Glutamatergic neuron (in vitro differentiated cells): Measurements from ENCODE around the gene LRP1B. TPM values are rescaled to one million over a fixed set of nuclear protein-coding genes. Genes with fewer than 3 reads are reported as not detected.

Source experiments
- DNase-seq: peaks from one replicate; pipeline ENCODE4 v3.0.0; 2022
- H3K27ac Mint-ChIP-seq: one replicate; pipeline ENCODE4 v1.8.0; 2020; ENCODE audit warnings: mild to moderate bottlenecking, mixed read lengths, inconsistent platforms; ENCODE audit not compliant: unreplicated experiment
- H3K27me3 Mint-ChIP-seq: one replicate; pipeline ENCODE4 v1.8.0; 2020; ENCODE audit warnings: mild to moderate bottlenecking, moderate library complexity, mixed read lengths, inconsistent platforms; ENCODE audit not compliant: unreplicated experiment
- H3K36me3 Mint-ChIP-seq: one replicate; pipeline ENCODE4 v1.8.0; 2020; ENCODE audit warnings: mild to moderate bottlenecking, mixed read lengths, inconsistent platforms; ENCODE audit not compliant: unreplicated experiment
- H3K4me1 Mint-ChIP-seq: one replicate; pipeline ENCODE4 v1.8.0; 2020; ENCODE audit warnings: mild to moderate bottlenecking, low read depth, mixed read lengths, inconsistent platforms; ENCODE audit not compliant: unreplicated experiment
- H3K4me3 Mint-ChIP-seq: one replicate; pipeline ENCODE4 v1.8.0; 2020; ENCODE audit warnings: mild to moderate bottlenecking, mixed read lengths, inconsistent platforms; ENCODE audit not compliant: unreplicated experiment
- H3K9me3 Mint-ChIP-seq: one replicate; pipeline ENCODE4 v1.8.0; 2020; ENCODE audit warnings: mild to moderate bottlenecking, moderate library complexity, mixed read lengths, inconsistent platforms; ENCODE audit not compliant: unreplicated experiment
- CTCF ChIP-seq: fragments of 200-600 bp; sonication (generic); IDR thresholded peaks from one replicate; pipeline ENCODE4 v1.5.0; 2021; ENCODE audit not compliant: partially characterized antibody, unreplicated experiment
- total RNA-seq: library from RNA; stranded (reverse); fragmentation: NEBNext Ultra II Directional; extraction: Animal tissue kit (Norgen Biotek cat#: 25700); gene quantifications from one replicate; pipeline ENCODE4 v1.2.1, GENCODE V29; 2021; ENCODE audit not compliant: unreplicated experiment

LRP1B gene
- total RNA-seq, 1 donor from 2014 or later, result 28.7 TPM

DNA sequence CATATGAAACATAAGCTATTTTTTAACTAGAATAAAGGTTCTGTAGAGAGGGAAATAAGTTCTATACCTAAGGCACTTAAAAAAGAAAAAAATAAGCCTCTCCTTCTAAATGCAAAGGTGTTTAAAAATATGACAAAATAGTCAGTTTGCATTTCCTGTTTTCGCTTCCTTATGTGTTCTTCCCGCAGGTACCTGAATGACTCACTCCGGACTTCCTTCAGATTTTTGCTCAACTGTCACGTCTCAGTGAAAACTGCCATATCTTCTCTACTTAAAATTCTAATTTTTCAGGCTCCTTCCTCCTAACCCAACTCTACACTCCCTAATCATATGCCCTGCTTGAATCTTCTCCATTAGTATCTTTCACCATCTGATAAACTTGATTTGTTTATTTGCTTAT, 1333.1 kb downstream of the LRP1B start:
- Mint-ChIP-seq H3K27me3 (peaks cover 2% of the 10 kb centered on the region), H3K27ac (no peak overlapping the region), H3K4me1 (peaks cover 4% of the 10 kb centered on the region), H3K4me3 (no peak overlapping the region), H3K9me3 (no peaks in the 10 kb centered on the region), H3K36me3 (no peaks in the 10 kb centered on the region)
- no peak for DNase-seq
- no peak for TF ChIP-seq CTCF

DNA sequence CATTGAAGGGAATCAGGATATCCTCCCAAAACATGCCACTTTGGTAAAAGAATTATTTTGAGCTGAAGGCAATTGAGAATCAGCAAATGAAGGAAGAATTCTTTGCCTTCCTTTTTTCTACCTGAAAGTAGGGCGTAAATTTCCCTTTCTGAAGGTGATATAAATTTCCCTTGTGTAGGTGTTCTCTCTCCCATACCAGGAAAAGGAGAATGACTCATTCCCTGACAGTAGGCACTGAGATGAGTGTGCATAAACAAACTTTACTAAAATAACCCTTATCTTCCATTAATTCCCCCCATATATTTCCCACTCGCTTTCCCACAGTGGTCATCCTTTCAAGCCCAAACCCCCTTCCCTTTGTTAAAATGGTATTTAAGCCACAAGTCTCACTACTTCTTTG, 1339.0 kb downstream of the LRP1B start:
- Mint-ChIP-seq H3K27me3 (no peaks in the 10 kb centered on the region), H3K4me3 (no peak overlapping the region), H3K36me3 (no peaks in the 10 kb centered on the region), H3K27ac (no peak overlapping the region), H3K9me3 (peaks cover 2% of the 10 kb centered on the region), H3K4me1 (no peaks in the 10 kb centered on the region)
- DNase-seq, result no peak
- no peak for TF ChIP-seq CTCF

- H3K27me3 Mint-ChIP-seq, result no peaks in the 10 kb centered on the region
- no peaks in the 10 kb centered on the region for H3K36me3 Mint-ChIP-seq
- no peak overlapping the region for H3K4me3 Mint-ChIP-seq
- no peak for DNase-seq
- peaks cover 2% of the 10 kb centered on the region for H3K9me3 Mint-ChIP-seq
- H3K27ac Mint-ChIP-seq, result no peak overlapping the region
- no peaks in the 10 kb centered on the region for H3K4me1 Mint-ChIP-seq
- TF ChIP-seq CTCF, result no peak
These were observed 1344.2 kb downstream of the LRP1B start for GRCh38 chr2:140786585-140786984.

GRCh38 chr2:140775411-140775810, 1355.4 kb downstream of the LRP1B start:
- Mint-ChIP-seq H3K36me3 (no peaks in the 10 kb centered on the region), H3K4me3 (no peak overlapping the region), H3K27ac (no peak overlapping the region), H3K27me3 (no peaks in the 10 kb centered on the region), H3K9me3 (no peaks in the 10 kb centered on the region), H3K4me1 (peaks cover 13% of the 10 kb centered on the region)
- TF ChIP-seq CTCF, result no peak
- DNase-seq, result no peak

DNA sequence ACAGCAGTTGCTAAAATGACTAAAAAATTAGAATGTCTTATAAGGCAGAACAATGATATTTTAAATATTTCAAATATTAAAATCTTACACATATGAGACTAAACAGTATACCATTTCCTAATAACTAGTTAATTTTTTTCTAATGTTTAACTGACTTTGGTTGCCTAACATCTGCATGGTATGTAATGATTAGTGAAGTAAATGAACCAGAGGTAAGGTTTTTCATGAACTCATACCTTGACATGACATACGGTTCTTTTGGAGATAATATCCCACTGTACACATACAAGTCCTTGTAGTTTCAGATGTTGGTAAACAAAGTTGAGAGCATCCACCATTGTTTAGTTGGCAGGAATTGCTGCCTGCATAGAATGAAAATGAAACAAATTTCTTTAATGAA, 1360.2 kb downstream of the LRP1B start:
- H3K27me3 Mint-ChIP-seq, result no peaks in the 10 kb centered on the region
- H3K4me3 Mint-ChIP-seq, result no peak overlapping the region
- H3K4me1 Mint-ChIP-seq, result peaks cover 5% of the 10 kb centered on the region
- TF ChIP-seq CTCF, result no peak
- no peak overlapping the region for H3K27ac Mint-ChIP-seq
- DNase-seq, result no peak
- no peaks in the 10 kb centered on the region for H3K9me3 Mint-ChIP-seq
- no peaks in the 10 kb centered on the region for H3K36me3 Mint-ChIP-seq
